Motor neuron (in vitro differentiated cells): ENCODE data around the gene DISP3. TPM values are rescaled to one million over a fixed set of nuclear protein-coding genes. Genes with fewer than 3 reads are reported as not detected.

ENCODE experiments used
- ATAC-seq, 8 experiments: fragments of 200-7000 bp; cut with Tn5 transposase; replicated peaks in 6 of 8; 2 replicates each; pipeline ENCODE4 v1.8.0; 2021; ENCODE audit warnings: mild to moderate bottlenecking in 8 of 8, moderate library complexity in 8 of 8
- H3K27ac ChIP-seq, 2 donors: fragments of 250-450 bp; sonication (Bioruptor Pico); 2 replicates each; pipeline ENCODE4 v1.9.0; 2021; ENCODE audit warnings: antibody characterized with exemption in 2 of 2, mild to moderate bottlenecking in 2 of 2, moderate library complexity in 1 of 2
- H3K4me1 ChIP-seq, 2 donors: fragments of 250-450 bp; sonication (Bioruptor Pico); replicated peaks in 1 of 2; 2 replicates each; pipeline ENCODE4 v1.6.1; 2021; ENCODE audit warnings: antibody characterized with exemption in 2 of 2, mild to moderate bottlenecking in 2 of 2, moderate library complexity in 1 of 2
- H3K4me3 ChIP-seq, 5 donors: fragments of 250-450 bp; sonication (Bioruptor Pico); 2 replicates each; pipeline ENCODE4 v1.9.0; 2021; ENCODE audit warnings: antibody characterized with exemption in 5 of 5, mild to moderate bottlenecking in 5 of 5, moderate library complexity in 4 of 5
- WGBS, 10 experiments: fragments of 450-650 bp; shearing (Covaris generic); methylation state at CpG; one replicate each; pipeline ENCODE4 v1.0.0; 2022; 5-methylcytosine and 5-hydroxymethylcytosine counted together
- in situ Hi-C, 9 experiments: fragments of 400-800 bp; cut with MboI; loops; one replicate each; pipeline ENCODE4 v1.15.0; 2021; ENCODE audit warnings: low sequenced_read_pairs in 9 of 9, low pct_unique_long_range_greater_than_20kb in 2 of 9; ENCODE audit not compliant: unreplicated experiment in 9 of 9
- total RNA-seq, 8 experiments: library from RNA; unstranded; fragments of 300-600 nt; gene quantifications; 2 replicates each; pipeline versions ENCODE4 v1.2.3 to v1.2.4, GENCODE V29; 2022

DISP3 gene
- total RNA-seq, 8 experiments from 2014 or later, result 0.18 to 23.4 (median 8.5) TPM

- in situ Hi-C loops, result loop anchor here in 1 of 9 experiments (25.0 kb wide), 1 partner anchor 155 kb away; no protein-coding TSS in a partner anchor
- Histone ChIP-seq H3K4me3 (no peak overlapping the region), H3K4me1 (peaks cover 48 to 58% of the 10 kb centered on the region in 2 donors), H3K27ac (no peak overlapping the region)
- no peak for ATAC-seq
These were observed 3.2 kb downstream of the DISP3 start for GRCh38 chr1:11482198-11482597.

GRCh38 chr1:11482701-11483479 is 3.9 kb downstream of the DISP3 start:
- H3K27ac ChIP-seq, result no peak overlapping the region
- H3K4me3 ChIP-seq, result no peak overlapping the region
- WGBS, 10 experiments, result 0 to 90% (median 74%) methylated on average over 1 to 16 of the region's 18 CpGs; no CpG with 5 or more reads in 2 of the 10 experiments
- H3K4me1 ChIP-seq, result peaks cover 48 to 62% of the 10 kb centered on the region in 2 donors
- in situ Hi-C loops, result loop anchor here in 1 of 9 experiments (25.0 kb wide), 1 partner anchor 154 kb away; no protein-coding TSS in a partner anchor
- no peak for ATAC-seq

GRCh38 chr1:11483581-11484320 is 4.8 kb downstream of the DISP3 start:
- Histone ChIP-seq H3K4me3 (no peak overlapping the region), H3K27ac (no peak overlapping the region), H3K4me1 (peaks cover 44 to 58% of the 10 kb centered on the region in 2 donors)
- ATAC-seq, result peak in 1 of 8 experiments; percentile 7
- 11 to 100% (median 87%) methylated on average over 1 to 8 of the region's 10 CpGs; no CpG with 5 or more reads in 1 of the 10 experiments for WGBS, 10 experiments
- in situ Hi-C loops, result loop anchor here in 1 of 9 experiments (25.0 kb wide), 1 partner anchor 154 kb away; no protein-coding TSS in a partner anchor

GRCh38 chr1:11484321-11484655 is 5.3 kb downstream of the DISP3 start:
- 0 to 100% (median 50%) methylated on average over 1 to 6 of the region's 7 CpGs; no CpG with 5 or more reads in 2 of the 10 experiments for WGBS, 10 experiments
- no peak for ATAC-seq

GRCh38 chr1:11485191-11485590 is 6.2 kb downstream of the DISP3 start:
- 0 to 88% (median 61%) methylated on average over 1 to 6 of the region's 6 CpGs; no CpG with 5 or more reads in 6 of the 10 experiments for WGBS, 10 experiments
- Histone ChIP-seq H3K27ac (no peak overlapping the region), H3K4me3 (no peak overlapping the region), H3K4me1 (peaks cover 44 to 58% of the 10 kb centered on the region in 2 donors)
- no peak for ATAC-seq
- in situ Hi-C loops, result loop anchor here in 1 of 9 experiments (25.0 kb wide), 1 partner anchor 152 kb away; no protein-coding TSS in a partner anchor

More at GRCh38 chr1:11484321-11484655, 5.3 kb downstream of the DISP3 start:
- Histone ChIP-seq H3K27ac (no peak overlapping the region), H3K4me1 (peaks cover 44 to 58% of the 10 kb centered on the region in 2 donors), H3K4me3 (no peak overlapping the region)
- in situ Hi-C loops, result loop anchor here in 1 of 9 experiments (25.0 kb wide), 1 partner anchor 153 kb away; no protein-coding TSS in a partner anchor

GRCh38 chr1:11486231-11487009 is 7.5 kb downstream of the DISP3 start:
- in situ Hi-C loops, result loop anchor here in 1 of 9 experiments (25.0 kb wide), 1 partner anchor 151 kb away; no protein-coding TSS in a partner anchor
- Histone ChIP-seq H3K4me3 (no peak overlapping the region), H3K4me1 (peaks cover 32 to 46% of the 10 kb centered on the region in 2 donors), H3K27ac (no peak overlapping the region)
- ATAC-seq, result peak in 1 of 8 experiments; percentile 24
- 0 to 100% (median 62%) methylated on average over 1 to 12 of the region's 12 CpGs; no CpG with 5 or more reads in 1 of the 10 experiments for WGBS, 10 experiments

- ATAC-seq, result peak in 1 of 8 experiments; percentile 4
- WGBS, 10 experiments, result 0 to 100% (median 38%) methylated on average over 1 to 7 of the region's 10 CpGs; no CpG with 5 or more reads in 1 of the 10 experiments
- Histone ChIP-seq H3K27ac (no peak overlapping the region), H3K4me1 (peaks cover 24 to 38% of the 10 kb centered on the region in 2 donors), H3K4me3 (no peak overlapping the region)
- in situ Hi-C loops, result loop anchor here in 1 of 9 experiments (25.0 kb wide), 1 partner anchor 150 kb away; no protein-coding TSS in a partner anchor
These were observed 8.3 kb downstream of the DISP3 start for GRCh38 chr1:11487196-11487751.

- H3K27ac ChIP-seq, result no peak overlapping the region
- WGBS, 10 experiments, result 0 to 100% (median 47%) methylated on average over 1 to 9 of the region's 9 CpGs; no CpG with 5 or more reads in 4 of the 10 experiments
- H3K4me1 ChIP-seq, result peaks cover 23 to 41% of the 10 kb centered on the region in 2 donors
- in situ Hi-C loops, result loop anchor here in 1 of 9 experiments (25.0 kb wide), 1 partner anchor 149 kb away; no protein-coding TSS in a partner anchor
- H3K4me3 ChIP-seq, result no peak overlapping the region
- peak in 2 of 8 experiments; percentile 10 to 21 for ATAC-seq
These were observed 9.3 kb downstream of the DISP3 start for GRCh38 chr1:11488201-11488770.

- in situ Hi-C loops, result loop anchor here in 1 of 9 experiments (25.0 kb wide), 1 partner anchor 148 kb away; no protein-coding TSS in a partner anchor
- H3K4me1 ChIP-seq, result peaks cover 22 to 35% of the 10 kb centered on the region in 2 donors
- no peak overlapping the region for H3K4me3 ChIP-seq
- WGBS, 10 experiments, result 14 to 100% (median 82%) methylated on average over 1 to 7 of the region's 11 CpGs; no CpG with 5 or more reads in 4 of the 10 experiments
- H3K27ac ChIP-seq, result no peak overlapping the region
- no peak for ATAC-seq
These were observed 10.1 kb downstream of the DISP3 start for GRCh38 chr1:11488966-11489625.

GRCh38 chr1:11492235-11492634 is 13.3 kb downstream of the DISP3 start:
- H3K27ac ChIP-seq, result peak overlapping the region in 1 of 2 donors; percentile 52
- peaks cover 0 to 14% of the 10 kb centered on the region in 2 donors for H3K4me1 ChIP-seq
- in situ Hi-C loops, result loop anchor here in 1 of 9 experiments (25.0 kb wide), 1 partner anchor 145 kb away; no protein-coding TSS in a partner anchor
- ATAC-seq, result no peak
- H3K4me3 ChIP-seq, result no peak overlapping the region
- WGBS, 10 experiments, result 30 to 78% (median 42%) methylated on average over 2 to 7 of the region's 7 CpGs; no CpG with 5 or more reads in 5 of the 10 experiments
